Measurements from ENCODE around the gene ADGRF1. TPM values are rescaled to one million over a fixed set of nuclear protein-coding genes. Genes with fewer than 3 reads are reported as not detected.

The ADGRF1 gene
- total RNA-seq, 1 experiment from 2014 or later = 39.6 TPM

DNA sequence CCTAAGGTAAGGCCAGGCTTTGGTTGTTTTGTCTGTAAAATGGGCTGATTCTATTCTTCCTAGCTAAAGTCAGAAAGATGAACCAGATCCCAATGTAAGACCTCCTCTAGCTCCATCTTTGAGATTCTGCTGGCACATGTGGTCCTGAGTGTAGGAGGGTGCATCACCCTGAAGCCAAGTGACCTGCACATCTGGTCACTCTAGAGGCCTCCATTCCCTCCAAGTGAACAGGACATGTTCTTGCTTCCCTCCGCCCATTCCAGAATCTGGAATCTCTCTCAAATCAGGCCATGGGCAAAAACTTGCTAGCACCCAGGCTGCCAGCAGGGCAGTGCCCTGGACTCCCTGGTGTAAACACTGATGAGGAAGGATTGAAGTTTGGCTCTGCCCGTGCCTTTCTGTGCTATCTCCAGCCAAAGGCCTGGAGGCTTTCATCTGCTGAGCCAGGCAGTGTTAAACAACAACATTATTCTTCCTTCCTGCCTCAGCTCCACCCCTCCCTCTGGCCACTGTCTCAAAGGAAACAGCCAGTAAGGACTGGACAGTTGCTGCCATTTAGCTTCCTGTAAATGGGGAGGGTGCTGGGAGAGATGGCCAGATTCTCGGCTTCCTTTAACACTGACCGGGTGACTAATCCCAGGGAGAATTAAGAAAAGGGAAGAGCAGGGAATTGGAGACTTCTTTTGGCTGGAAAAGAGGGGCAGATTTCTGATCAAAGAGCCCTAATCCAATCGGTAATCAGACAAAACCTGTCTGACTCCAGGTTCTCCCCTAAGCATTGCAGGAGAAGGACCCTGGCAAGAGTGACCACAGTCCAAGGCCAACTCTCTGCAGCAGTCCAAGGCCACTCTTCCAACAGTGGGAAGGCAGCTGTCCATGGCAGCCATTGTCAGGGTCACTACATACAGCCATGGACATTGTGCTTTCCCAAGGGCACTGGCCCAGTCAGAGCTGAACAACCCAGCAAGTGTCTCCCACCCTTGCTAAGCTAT lies 19.5 kb upstream of the ADGRF1 start:
- H3K9ac ChIP-seq (ENCODE audit: low read length) = no peak overlapping the region
- no peak overlapping the region for H2AFZ ChIP-seq (ENCODE audit: low read depth, low read length, poor library complexity, severe bottlenecking)
- H3K79me2 ChIP-seq (ENCODE audit: insufficient read depth, low read length) = no peaks in the 10 kb centered on the region
- ATAC-seq (no peak), DNase-seq (ENCODE audit: low read depth, low spot score) (no peak)
- H3K27ac ChIP-seq (ENCODE audit: low read depth, low read length) = no peak overlapping the region
- H3K9me3 ChIP-seq (ENCODE audit: control insufficient read depth in 1 of 2, insufficient read depth in 1 of 2, low read depth in 1 of 2, low read length in 2 of 2) = no peaks in the 10 kb centered on the region
- no peak for TF ChIP-seq SIN3A (IDR thresholded peaks at IDR 0.05; ENCODE audit: low read depth)
- no peak for TF ChIP-seq EZH2 (IDR thresholded peaks at IDR 0.05)
- TF ChIP-seq ZFX (IDR thresholded peaks at IDR 0.05) = no peak
- TF ChIP-seq REST (IDR thresholded peaks at IDR 0.05; ENCODE audit: low read depth) = no peak
- TF ChIP-seq JUND (IDR thresholded peaks at IDR 0.05) = no peak
- no peak for TF ChIP-seq EGR1 (IDR thresholded peaks at IDR 0.05; ENCODE audit: low read depth)
- TF ChIP-seq RAD21 (IDR thresholded peaks at IDR 0.05; ENCODE audit: low read depth) = no peak
- TF ChIP-seq, protein P1, sequence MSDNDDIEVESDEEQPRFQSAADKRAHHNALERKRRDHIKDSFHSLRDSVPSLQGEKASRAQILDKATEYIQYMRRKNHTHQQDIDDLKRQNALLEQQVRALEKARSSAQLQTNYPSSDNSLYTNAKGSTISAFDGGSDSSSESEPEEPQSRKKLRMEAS (IDR thresholded peaks at IDR 0.05) = no peak
- TF ChIP-seq SRF (IDR thresholded peaks at IDR 0.05; ENCODE audit: low read depth) = no peak
- TF ChIP-seq POLR2A (IDR thresholded peaks at IDR 0.05; ENCODE audit: borderline replicate concordance, extremely low read depth, insufficient read depth, insufficient read length) = no peak
- no peak for TF ChIP-seq EZH2phosphoT487 (IDR thresholded peaks at IDR 0.05; ENCODE audit: borderline replicate concordance)
- no peak for TF ChIP-seq ZNF274 (IDR thresholded peaks at IDR 0.05; ENCODE audit: low read depth, low read length)
- TF ChIP-seq, protein P2, sequence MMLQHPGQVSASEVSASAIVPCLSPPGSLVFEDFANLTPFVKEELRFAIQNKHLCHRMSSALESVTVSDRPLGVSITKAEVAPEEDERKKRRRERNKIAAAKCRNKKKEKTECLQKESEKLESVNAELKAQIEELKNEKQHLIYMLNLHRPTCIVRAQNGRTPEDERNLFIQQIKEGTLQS (IDR thresholded peaks at IDR 0.05) = no peak
- no peak for TF ChIP-seq YY1 (IDR thresholded peaks at IDR 0.05; ENCODE audit: extremely low read depth, insufficient replicate concordance, low read depth, low read length)
- no TSS peak for BruUV-seq (replicated peaks)
- no peaks in the 10 kb centered on the region for H3K9me2 ChIP-seq (ENCODE audit: insufficient read depth)
- ChIA-PET POLR2A (interaction anchor here (1.4 kb wide), 1 partner anchor 26 kb away, joined by 3 read pairs; no protein-coding TSS in a partner anchor), CTCF (no interaction called here), RAD21 (ENCODE audit: low non-redundant PET in 1 of 2, low total read pairs in 2 of 2, uncharacterized antibody in 2 of 2, unreplicated experiment in 2 of 2) (no interaction called here)
- intact Hi-C loops (cut with micrococcal nuclease) = no loop called here
- H3K4me2 ChIP-seq (ENCODE audit: low read length) = no peak overlapping the region
- no peaks in the 10 kb centered on the region for H3K27me3 ChIP-seq (ENCODE audit: insufficient read depth, low read length)
- H3K4me3 ChIP-seq (replicated peaks in 1 of 2; ENCODE audit: low read depth in 1 of 2, low read length in 2 of 2) = no peak overlapping the region
- no peaks in the 10 kb centered on the region for H3K36me3 ChIP-seq (ENCODE audit: control insufficient read depth in 1 of 2, insufficient read depth in 2 of 2, low read length in 2 of 2)
- H4K20me1 ChIP-seq (ENCODE audit: insufficient read depth) = no peaks in the 10 kb centered on the region
- H3K4me1 ChIP-seq (ENCODE audit: control insufficient read depth in 1 of 2, insufficient read depth in 2 of 2, low read length in 2 of 2) = peaks cover 0 to 15% of the 10 kb centered on the region in 2 experiments; a peak in 1 of 4 replicates
